ENCODE data around the gene SLC4A5.
"Not testable (repeated sequence)": the region's sequence is repeated elsewhere in the genome, so short reads cannot be mapped to it uniquely, and the experiment has no call there.

Gene SLC4A5

GRCh38 chr2:74227646-74228045, 115.6 kb downstream of the SLC4A5 start:
- DNase-seq: no peak

- DNase-seq: no peak
Observed at GRCh38 chr2:74226648-74227213, 116.5 kb downstream of the SLC4A5 start.

GRCh38 chr2:74225698-74226459, 117.3 kb downstream of the SLC4A5 start:
- no peak for DNase-seq

GRCh38 chr2:74223941-74224770, 119.1 kb downstream of the SLC4A5 start:
- DNase-seq: no peak

- DNase-seq: no peak
Observed at GRCh38 chr2:74222300-74222650, 120.9 kb downstream of the SLC4A5 start.

GRCh38 chr2:74221604-74222299, 121.5 kb downstream of the SLC4A5 start:
- DNase-seq: no peak

DNA sequence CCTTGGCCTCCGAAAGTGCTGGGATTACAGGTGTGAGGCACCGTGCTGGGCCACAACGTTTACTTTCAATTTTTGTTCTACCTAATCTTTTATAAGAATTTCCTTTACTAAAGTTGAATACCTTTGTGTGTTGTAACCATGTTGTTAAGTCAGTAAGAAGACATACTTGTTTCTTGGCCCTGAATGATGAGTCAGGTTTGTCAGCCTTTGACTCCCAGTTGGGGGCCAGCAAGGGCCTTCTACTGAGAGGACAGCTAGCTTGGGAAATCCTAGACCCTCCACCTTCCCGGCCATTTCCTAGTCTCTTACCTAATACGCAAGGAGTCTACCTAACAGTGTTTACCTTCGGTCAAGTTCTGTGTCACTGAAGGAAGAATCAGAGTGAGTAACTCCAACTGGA, 122.1 kb downstream of the SLC4A5 start:
- DNase-seq: no peak

DNA sequence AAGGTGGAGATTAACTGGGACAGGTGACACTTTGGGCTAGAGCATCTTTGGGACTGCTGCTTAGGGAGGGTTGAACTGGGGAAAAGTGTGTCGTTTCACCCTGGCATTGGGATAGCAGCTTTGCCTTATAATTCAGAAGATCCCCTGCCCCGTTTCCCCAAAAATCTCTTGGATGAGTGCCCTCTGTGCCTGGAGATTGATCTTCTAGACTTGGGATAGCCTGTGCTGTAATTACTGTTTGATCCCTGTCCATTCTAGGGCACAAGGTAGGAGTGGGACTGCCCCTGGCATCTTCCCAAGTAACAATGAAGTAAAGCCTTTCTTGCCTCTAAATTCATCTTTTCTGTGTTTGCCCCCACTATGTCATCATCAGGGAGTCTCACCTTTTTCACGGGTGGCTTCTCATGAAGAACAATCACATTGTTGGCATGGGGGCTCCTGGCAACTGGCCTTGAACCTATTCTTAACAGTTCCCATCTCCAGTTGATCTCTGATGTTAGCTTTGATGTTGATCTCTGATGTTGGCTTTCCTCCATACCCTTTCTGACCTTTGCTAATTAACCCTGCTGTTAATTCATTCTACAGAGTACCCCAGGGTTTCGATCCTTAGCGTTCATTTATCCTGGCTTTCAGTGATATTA, 123.2 kb downstream of the SLC4A5 start:
- DNase-seq: no peak

DNA sequence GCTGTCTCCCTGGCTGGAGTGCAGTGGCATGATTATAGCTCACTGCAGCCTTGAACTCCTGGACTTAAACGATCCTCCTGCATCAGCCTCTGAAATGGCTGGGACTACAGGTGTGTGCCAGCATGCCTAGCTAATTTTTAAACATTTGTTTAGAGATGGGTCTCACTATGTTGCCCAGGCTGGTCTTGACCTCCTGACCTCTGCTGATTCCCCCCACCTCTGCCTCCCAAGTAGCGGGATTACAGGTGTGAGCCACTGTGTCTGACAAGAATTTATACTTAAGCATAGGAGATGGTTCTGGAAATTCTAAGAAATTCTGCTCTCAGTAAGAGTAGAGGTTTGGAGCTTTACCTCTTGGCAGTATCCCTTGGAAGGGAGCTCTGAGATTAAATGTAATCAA, 126.6 kb downstream of the SLC4A5 start:
- no peak for DNase-seq

DNA sequence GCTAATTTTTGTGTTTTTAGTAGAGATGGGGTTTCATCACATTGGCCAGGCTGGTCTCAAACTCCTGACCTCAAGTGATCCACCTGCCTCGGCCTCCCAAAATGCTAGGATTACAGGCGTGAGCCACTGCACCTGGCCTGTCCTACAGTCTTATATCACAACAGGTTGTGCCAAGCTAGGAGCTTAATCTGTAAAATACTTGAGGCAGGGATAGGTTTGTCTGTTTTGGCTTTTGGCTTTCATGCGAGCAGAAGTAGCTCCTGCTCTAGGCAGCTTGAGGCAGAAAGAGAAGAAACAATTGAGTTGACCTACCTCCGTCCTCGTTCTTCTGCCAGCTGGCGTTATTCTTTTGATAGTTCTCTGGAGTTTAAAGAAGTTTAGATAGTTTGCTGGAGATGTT, 127.4 kb downstream of the SLC4A5 start:
- not testable (repeated sequence) for DNase-seq

DNA sequence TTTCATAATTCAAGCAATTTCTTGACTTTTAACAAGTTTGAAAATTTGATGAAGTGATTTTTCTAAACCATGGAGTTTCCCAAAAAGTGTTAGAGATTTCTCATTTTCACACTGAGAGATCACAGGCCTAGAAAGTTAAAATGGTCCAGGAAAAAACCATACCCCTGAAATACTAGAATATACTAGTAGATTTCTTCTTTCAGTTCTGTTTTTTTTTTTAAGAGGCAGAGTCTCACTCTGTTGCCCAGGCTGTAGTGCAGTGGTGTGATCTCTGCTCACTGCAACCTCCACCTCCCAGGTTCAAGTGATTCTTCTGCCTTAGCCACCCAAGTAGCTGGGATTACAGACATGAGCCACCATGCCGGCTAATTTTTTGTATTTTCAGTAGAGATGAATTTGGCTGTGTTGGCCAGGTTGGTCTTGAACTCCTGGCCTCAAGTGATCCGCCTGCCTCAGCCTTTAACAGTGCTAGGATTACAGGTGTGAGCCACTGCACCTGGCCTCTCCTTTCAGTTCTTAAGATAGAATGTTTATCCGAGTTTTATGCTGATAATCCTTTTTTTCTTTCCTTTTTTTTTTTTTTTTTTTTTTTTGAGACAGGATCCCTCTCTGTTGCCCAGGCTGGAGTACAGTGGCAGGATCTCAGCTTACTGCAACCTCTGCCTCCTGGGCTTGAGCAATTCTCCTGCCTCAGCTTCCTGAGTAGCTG, 130.4 kb downstream of the SLC4A5 start:
- no peak for DNase-seq

DNA sequence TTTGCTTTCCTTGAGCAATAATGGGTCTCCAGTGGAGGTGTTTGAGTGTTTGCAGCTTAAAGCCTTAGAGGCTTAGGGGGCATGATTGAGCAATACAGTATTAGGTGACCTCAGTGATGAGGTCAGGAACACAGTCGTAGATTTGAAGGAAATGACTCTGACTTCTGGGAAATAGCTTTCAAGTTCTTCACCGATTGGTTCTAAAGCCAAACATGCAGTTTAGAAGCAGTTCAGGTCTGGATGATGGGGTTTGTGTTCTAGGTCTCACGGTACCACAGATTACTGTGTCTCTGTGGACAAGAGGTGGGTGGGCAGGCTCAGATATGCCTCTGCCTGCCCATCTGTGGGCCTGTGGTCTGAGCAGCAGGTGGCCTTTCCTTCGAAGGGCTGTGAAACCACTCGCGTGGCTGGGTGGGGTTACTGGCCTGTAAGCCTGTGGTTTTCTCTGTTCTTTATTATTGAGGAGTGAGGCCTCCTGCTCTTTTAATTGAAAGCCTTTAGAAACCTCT, 137.0 kb downstream of the SLC4A5 start:
- DNase-seq: no peak

GRCh38 chr2:74205596-74205995, 137.6 kb downstream of the SLC4A5 start:
- no peak for DNase-seq

GRCh38 chr2:74205113-74205512, 138.1 kb downstream of the SLC4A5 start:
- DNase-seq: no peak

DNA sequence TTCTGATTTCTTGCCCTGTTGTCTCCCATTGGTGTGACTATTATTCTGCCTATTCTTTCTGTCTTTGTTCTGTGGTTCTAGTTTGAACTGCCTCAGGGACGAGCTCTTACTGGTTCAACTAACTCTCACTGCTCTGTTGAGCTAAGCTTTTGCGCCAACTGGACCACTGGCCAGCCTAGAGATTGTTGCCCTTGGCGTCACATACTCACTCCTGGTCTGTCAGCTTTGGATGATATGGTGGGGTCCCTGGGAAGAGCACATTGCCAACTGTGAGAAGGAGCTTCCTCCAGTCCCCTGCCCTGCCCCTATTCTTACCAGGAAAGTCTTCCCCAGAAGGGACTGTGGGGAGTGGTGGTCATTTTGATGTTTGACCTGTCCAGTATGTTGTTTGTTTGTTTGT, 138.8 kb downstream of the SLC4A5 start:
- no peak for DNase-seq

- DNase-seq: no peak
Observed at GRCh38 chr2:74201596-74201995, 141.6 kb downstream of the SLC4A5 start.

- DNase-seq: no peak
Observed at GRCh38 chr2:74201196-74201595, 142.0 kb downstream of the SLC4A5 start.

GRCh38 chr2:74199871-74200305, 143.3 kb downstream of the SLC4A5 start:
- no peak for DNase-seq

- no peak for DNase-seq
Observed at GRCh38 chr2:74199275-74199701, 143.9 kb downstream of the SLC4A5 start.

- DNase-seq: peak; percentile 94
Observed at GRCh38 chr2:74198461-74199274, 144.5 kb downstream of the SLC4A5 start, which contains the start of gene MTHFD2. MTHFD2 (plus strand) TSS chr2:74198615; CDS start chr2:74198642, 27 bp downstream.

- no peak for DNase-seq
Observed at GRCh38 chr2:74198023-74198460, 145.2 kb downstream of the SLC4A5 start.
